GM12875 (cell line): ENCODE measurements around the gene RNF186.

ENCODE experiments used
- H3K4me3 ChIP-seq: one replicate; pipeline ENCODE4 v1.5.1; 2011; ENCODE audit warnings: low read depth, low read length, control low read depth
- TF ChIP-seq, protein P1 (sequence below): IDR thresholded peaks from 2 replicates; pipeline ENCODE4 v1.5.1; 2011; ENCODE audit warnings: low read depth, mild to moderate bottlenecking, control low read depth, inconsistent platforms, low read length, moderate library complexity, borderline replicate concordance; ENCODE audit not compliant: insufficient read depth

RNF186 gene

DNA sequence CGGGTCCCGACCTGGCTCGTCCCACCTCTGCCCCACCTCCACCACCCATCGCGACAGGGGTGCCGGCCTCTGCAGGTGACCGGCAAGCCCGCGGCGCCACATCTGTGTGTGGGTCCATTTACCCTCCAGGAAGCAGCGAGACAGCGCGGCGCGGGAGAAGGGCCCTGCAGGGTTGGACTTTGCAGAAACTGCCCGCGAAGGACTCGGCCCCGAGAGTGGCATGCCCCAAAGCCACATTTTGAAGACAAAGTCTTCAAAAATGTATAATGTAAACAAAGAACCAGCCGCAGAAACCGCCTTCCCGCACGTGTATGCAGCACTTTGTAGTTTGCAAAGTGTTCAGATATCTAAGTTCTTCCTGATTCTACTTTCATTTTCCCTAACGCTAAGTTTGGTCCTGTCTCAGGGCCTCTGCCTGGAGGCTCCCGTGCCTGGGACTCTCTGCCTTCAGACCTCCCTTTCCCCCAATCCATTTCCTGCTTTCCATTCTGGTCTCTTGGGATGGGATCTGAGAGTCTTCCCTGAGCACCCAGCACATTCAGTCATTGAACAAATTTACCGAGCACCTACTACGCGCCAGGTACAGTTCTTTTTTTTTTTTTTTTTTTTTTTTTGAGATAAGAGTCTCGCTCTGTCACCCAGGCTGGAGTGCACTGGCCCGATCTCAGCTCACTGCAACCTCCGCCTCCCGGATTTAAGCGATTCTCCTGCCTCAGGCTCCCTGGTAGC is 14.8 kb downstream of the RNF186 start:
- TF ChIP-seq, protein P1, sequence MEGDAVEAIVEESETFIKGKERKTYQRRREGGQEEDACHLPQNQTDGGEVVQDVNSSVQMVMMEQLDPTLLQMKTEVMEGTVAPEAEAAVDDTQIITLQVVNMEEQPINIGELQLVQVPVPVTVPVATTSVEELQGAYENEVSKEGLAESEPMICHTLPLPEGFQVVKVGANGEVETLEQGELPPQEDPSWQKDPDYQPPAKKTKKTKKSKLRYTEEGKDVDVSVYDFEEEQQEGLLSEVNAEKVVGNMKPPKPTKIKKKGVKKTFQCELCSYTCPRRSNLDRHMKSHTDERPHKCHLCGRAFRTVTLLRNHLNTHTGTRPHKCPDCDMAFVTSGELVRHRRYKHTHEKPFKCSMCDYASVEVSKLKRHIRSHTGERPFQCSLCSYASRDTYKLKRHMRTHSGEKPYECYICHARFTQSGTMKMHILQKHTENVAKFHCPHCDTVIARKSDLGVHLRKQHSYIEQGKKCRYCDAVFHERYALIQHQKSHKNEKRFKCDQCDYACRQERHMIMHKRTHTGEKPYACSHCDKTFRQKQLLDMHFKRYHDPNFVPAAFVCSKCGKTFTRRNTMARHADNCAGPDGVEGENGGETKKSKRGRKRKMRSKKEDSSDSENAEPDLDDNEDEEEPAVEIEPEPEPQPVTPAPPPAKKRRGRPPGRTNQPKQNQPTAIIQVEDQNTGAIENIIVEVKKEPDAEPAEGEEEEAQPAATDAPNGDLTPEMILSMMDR, result no peak
- H3K4me3 ChIP-seq, result peak overlapping the region; percentile 71

DNA sequence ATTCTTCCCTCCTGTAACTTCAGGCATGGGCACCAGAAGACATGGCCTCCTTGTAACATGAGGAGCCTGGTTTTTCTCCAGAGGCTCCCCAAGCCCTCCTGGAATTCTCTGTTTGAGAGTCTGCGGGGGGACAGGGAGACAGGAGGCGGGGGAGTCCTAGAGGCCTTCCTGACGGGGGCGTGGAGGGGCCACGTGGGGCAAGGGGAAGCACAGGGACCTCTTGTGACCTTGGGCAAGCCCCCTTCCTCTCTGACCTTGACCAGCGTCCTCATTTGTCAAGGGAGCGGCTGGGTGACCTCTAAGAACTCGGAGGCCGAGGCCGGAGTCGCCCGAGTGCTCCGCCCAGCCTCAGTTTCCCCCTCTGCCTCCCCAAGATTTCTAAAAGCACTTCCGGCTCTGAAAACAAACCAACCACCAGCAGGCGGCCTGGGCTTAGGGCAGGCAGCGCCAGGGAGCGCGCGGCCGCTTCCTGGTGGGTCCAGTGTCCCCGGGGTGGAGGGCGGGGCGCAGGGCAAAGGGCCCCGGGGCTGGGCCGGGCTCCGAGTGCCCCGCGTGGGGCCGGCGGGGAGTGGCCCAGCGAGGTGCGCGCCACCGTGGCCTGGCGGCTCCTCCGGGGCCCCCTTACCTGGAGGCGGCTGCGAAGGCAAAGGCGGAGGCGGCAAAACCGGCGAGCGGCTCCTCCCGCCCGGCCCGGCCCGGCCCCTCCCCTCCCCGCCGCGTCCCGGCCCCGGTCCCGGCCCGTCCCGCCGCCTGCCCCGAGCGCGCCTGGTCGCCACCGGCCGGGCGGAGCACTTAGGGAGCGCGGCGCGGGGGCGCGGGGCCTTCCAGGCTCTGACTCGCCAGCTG is 15.6 kb downstream of the RNF186 start, which contains the start of gene TMCO4:
TMCO4 (minus strand) TSS at position 687 of the 846 bp plus-strand sequence. CDS start 19,158 bp downstream, outside the sequence.
- peak within 1 kb of the TSS; percentile 71 for H3K4me3 ChIP-seq
- TF ChIP-seq, protein P1, result peak; percentile 46; the same call in 1 of the 2 replicates

DNA sequence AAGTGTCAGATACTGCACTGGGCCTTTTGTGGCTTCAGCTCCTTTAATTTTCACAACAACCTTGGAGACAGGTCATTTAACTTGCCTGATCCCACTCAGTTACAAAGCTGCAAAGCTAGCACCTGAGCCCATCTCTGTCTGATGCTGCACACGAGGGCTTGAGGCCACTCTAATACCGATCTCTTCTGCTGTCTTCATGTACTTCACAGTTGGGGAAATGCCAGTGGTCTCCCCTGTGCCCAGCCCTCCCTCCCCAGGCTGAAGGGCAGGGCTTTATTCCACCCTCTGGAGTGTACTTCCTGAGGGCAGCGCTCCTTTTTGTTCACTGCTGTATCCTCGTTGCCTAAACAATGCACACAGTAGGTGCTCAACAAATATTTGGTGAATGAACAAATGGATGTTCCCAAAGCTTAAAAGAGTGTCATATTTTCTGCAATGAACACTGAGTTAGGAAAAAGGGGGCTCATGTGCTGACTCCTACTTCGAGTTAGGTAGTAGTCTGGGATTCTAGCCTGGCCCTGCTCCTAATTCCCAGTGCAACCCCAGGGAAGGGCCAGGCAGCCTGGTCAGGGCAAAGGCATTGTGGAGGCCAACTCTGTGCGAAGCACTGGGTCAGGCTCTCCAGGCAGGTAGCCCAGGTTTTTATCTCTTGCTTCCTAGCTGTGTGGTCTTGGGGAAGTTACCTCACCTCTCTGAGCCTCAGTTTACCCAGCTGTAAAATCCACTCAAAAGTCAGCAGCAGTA is 16.4 kb downstream of the RNF186 start:
- TF ChIP-seq, protein P1, result no peak
- H3K4me3 ChIP-seq, result peak overlapping the region; percentile 71

DNA sequence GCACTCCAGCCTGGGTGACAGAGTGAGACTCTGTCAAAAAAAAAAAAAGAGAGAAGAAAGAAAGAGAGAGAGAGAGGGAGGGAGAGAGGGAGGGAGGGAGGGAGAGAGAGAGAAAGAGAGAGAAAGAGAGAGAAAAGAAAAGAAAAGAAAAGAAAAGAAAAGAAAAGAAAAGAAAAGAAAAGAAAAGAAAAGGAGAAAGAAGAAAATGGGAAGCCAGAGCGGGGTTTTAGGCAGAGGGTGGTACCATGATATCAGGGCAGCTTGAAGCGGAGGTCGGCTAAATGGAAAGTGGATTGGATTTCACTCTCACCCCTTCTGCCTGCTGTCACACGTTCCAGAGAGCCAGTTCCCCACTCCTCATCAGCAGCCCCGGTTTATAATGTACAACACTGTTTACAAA is 17.3 kb downstream of the RNF186 start:
- H3K4me3 ChIP-seq, result no peak overlapping the region
- TF ChIP-seq, protein P1, result no peak

DNA sequence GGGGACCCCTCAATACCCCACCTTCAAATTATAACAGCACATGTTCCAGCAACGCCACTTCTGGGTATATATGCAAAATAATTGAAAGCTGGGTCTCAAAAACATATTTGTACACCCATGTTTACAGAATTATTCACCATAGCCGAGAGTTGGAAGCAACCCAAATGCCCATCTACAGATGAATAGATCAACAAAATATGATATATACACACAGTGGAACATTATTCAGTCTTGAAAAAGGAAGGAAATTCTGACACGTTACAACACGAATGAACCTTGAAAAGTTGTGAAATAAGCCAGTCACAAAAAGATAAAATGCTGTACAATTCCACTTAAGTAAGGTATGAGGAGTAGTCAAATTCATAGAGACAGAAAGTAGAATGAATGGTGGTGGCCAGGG is 20.5 kb downstream of the RNF186 start:
- TF ChIP-seq, protein P1, result no peak
- H3K4me3 ChIP-seq, result no peak overlapping the region

DNA sequence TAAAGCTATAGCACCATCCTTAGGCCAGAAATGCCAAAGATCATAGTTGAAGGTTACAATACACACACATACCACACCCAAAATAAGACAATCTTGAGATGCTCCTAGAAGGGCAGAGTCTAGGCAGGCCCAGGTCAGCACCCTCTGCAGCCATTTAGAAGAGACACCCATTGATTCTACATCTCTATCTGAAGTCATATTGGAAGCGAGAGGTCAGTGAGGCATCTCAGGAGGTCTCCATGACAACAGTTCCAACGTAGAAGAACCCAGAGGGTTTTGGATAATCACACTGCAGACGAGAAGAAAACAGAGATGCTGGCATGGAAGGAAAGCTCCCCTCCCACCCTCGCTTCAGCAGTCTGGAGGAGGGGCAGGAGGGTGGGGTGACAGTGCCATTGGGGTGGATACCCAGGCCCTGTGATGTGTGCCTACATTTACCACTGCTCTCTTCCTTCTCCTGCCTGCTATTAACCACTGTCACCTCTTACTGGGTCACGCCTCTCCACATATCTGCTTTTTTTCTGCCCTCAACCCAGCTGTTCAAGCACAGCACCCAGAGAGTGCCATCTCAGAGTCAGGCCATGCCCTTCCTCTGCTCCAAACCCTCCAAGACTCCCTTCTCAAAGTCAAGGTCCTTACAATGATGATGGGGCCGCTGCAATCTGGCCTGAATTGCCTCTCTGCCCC is 21.6 kb downstream of the RNF186 start:
- TF ChIP-seq, protein P1, result no peak
- no peak overlapping the region for H3K4me3 ChIP-seq
